Keratinocyte (primary cell): ENCODE measurements around the gene LYZL4. TPM values are rescaled to one million over a fixed set of nuclear protein-coding genes. Genes with fewer than 3 reads are reported as not detected.

Experiments
- DNase-seq: peaks from one replicate; pipeline ENCODE4 v3.0.0-alpha.2; 2011; ENCODE audit warnings: low read depth, missing footprints, low spot score
- FAIRE-seq: peaks from 2 replicates; lab custom pipeline; 2011; peaks lifted over from hg19 to GRCh38; lab: Jason Lieb, UNC
- H2AFZ ChIP-seq: 2 replicates; pipeline ENCODE4 v1.6.0; 2012; ENCODE audit warnings: low read length, control low read depth, inconsistent platforms; ENCODE audit not compliant: control insufficient read depth
- H3K27ac ChIP-seq: 2 replicates; pipeline ENCODE4 v1.5.1; 2011; ENCODE audit warnings: low read length; ENCODE audit not compliant: control insufficient read depth, insufficient read depth
- H3K27me3 ChIP-seq: 3 replicates; pipeline ENCODE4 v1.6.0; 2011; ENCODE audit warnings: low read length; ENCODE audit not compliant: control insufficient read depth, insufficient read depth; ENCODE audit errors: extremely low read depth
- H3K36me3 ChIP-seq, 2 experiments: 2 replicates in 1 of 2; 3 replicates in 1 of 2; pipeline ENCODE4 v1.5.1; 2011; ENCODE audit warnings: low read length in 2 of 2, mild to moderate bottlenecking in 1 of 2; ENCODE audit not compliant: control insufficient read depth in 2 of 2, insufficient read depth in 2 of 2; ENCODE audit errors: extremely low read depth in 1 of 2
- H3K4me1 ChIP-seq: 3 replicates; pipeline ENCODE4 v1.5.1; 2011; ENCODE audit warnings: low read length; ENCODE audit not compliant: control insufficient read depth, insufficient read depth; ENCODE audit errors: extremely low read depth
- H3K4me2 ChIP-seq: 3 replicates; pipeline ENCODE4 v1.6.0; 2011; ENCODE audit warnings: low read depth, low read length; ENCODE audit not compliant: control insufficient read depth, insufficient read depth; ENCODE audit errors: extremely low read depth
- H3K4me3 ChIP-seq, 3 experiments: fragments of 200-600 bp in 1 of 3; sonication (generic) in 1 of 3; 2 replicates in 2 of 3; 3 replicates in 1 of 3; pipeline ENCODE4 v1.5.1; 2011 to 2016; ENCODE audit warnings: low read length in 3 of 3, mild to moderate bottlenecking in 3 of 3, control low read depth in 2 of 3, inconsistent platforms in 1 of 3, low read depth in 1 of 3, mixed read lengths in 1 of 3, mixed run types in 1 of 3, moderate library complexity in 1 of 3; ENCODE audit not compliant: control insufficient read depth in 2 of 3, insufficient read depth in 2 of 3; ENCODE audit errors: extremely low read depth in 1 of 3
- H3K79me2 ChIP-seq: 2 replicates; pipeline ENCODE4 v1.6.0; 2012; ENCODE audit warnings: low read length; ENCODE audit not compliant: control insufficient read depth, insufficient read depth
- H3K9ac ChIP-seq: 3 replicates; pipeline ENCODE4 v1.6.0; 2011; ENCODE audit warnings: low read length; ENCODE audit not compliant: control insufficient read depth, insufficient read depth; ENCODE audit errors: extremely low read depth
- H3K9me1 ChIP-seq: 3 replicates; pipeline ENCODE4 v1.6.0; 2011; ENCODE audit warnings: low read length; ENCODE audit not compliant: control insufficient read depth, insufficient read depth; ENCODE audit errors: extremely low read depth
- H3K9me3 ChIP-seq: 2 replicates; pipeline ENCODE4 v1.5.1; 2012; ENCODE audit warnings: low read depth, low read length; ENCODE audit not compliant: control insufficient read depth
- H4K20me1 ChIP-seq: 3 replicates; pipeline ENCODE4 v1.6.0; 2011; ENCODE audit warnings: low read length; ENCODE audit not compliant: control insufficient read depth, insufficient read depth; ENCODE audit errors: extremely low read depth
- EZH2 ChIP-seq: IDR thresholded peaks from one replicate; pipeline ENCODE4 v1.6.1; 2012; ENCODE audit warnings: inconsistent platforms, mild to moderate bottlenecking, low read length, moderate library complexity
- dilution Hi-C: fragments of 300-500 bp; cut with MboI; formaldehyde crosslinking; loops from one replicate; pipeline ENCODE4 v1.7.0; 2020; ENCODE audit warnings: low sequenced_read_pairs; ENCODE audit not compliant: extremely low pct_ligation_motif_present
- polyA plus RNA-seq, 5 experiments: library from polyadenylated mRNA; depleted of rRNA in 3 of 5; stranded (reverse) in 3 of 5; stranded (forward) in 1 of 5; unstranded in 1 of 5; fragments of >200 nt; gene quantifications; 1 replicate in 1 of 5; 2 replicates in 3 of 5; 3 replicates in 1 of 5; pipeline versions ENCODE4 v1.2.1 to v1.2.3, GENCODE V29; 2011 to 2012; ENCODE audit warnings: missing spikeins in 2 of 5, low read depth in 1 of 5, low replicate concordance in 1 of 5
- TF ChIP-seq, protein P1 (sequence below), 3 experiments: IDR thresholded peaks in 1 of 3; conservative IDR thresholded peaks in 1 of 3; optimal IDR thresholded peaks in 1 of 3; 2 replicates in 2 of 3; 3 replicates in 1 of 3; pipeline versions ENCODE3 to v1.5.1; 2011; ENCODE audit warnings: low read length in 3 of 3, mild to moderate bottlenecking in 3 of 3, moderate library complexity in 2 of 3, control low read depth in 1 of 3, inconsistent platforms in 1 of 3; ENCODE audit not compliant: insufficient read depth in 2 of 3; ENCODE audit errors: extremely low read depth in 1 of 3

Gene LYZL4
- polyA plus RNA-seq, 1 donor (not counting 4 experiments of a cell fraction or from before 2014, with no cell fraction given): not detected

GRCh38 chr3:42368861-42369260 lies 41.5 kb downstream of the LYZL4 start:
- H3K9ac ChIP-seq: no peak overlapping the region
- peaks cover 24% of the 10 kb centered on the region for H3K27me3 ChIP-seq
- TF ChIP-seq, protein P1, sequence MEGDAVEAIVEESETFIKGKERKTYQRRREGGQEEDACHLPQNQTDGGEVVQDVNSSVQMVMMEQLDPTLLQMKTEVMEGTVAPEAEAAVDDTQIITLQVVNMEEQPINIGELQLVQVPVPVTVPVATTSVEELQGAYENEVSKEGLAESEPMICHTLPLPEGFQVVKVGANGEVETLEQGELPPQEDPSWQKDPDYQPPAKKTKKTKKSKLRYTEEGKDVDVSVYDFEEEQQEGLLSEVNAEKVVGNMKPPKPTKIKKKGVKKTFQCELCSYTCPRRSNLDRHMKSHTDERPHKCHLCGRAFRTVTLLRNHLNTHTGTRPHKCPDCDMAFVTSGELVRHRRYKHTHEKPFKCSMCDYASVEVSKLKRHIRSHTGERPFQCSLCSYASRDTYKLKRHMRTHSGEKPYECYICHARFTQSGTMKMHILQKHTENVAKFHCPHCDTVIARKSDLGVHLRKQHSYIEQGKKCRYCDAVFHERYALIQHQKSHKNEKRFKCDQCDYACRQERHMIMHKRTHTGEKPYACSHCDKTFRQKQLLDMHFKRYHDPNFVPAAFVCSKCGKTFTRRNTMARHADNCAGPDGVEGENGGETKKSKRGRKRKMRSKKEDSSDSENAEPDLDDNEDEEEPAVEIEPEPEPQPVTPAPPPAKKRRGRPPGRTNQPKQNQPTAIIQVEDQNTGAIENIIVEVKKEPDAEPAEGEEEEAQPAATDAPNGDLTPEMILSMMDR (optimal IDR thresholded peaks at IDR 0.05 in 1 of 3, IDR thresholded peaks at IDR 0.05 in 1 of 3, conservative IDR thresholded peaks at IDR 0.05 in 1 of 3; ENCODE audit: extremely low read depth in 1 of 3, insufficient read depth in 2 of 3, low read length in 3 of 3): no peak
- TF ChIP-seq EZH2: no peak
- H3K4me3 ChIP-seq: no peak overlapping the region
- no peak for FAIRE-seq
- dilution Hi-C loops: loop anchor here (25.0 kb wide), 1 partner anchor 107 kb away; the partner anchor contains the start of gene CCK
- no peak overlapping the region for H2AFZ ChIP-seq
- no peak for DNase-seq
- H3K4me1 ChIP-seq: no peaks in the 10 kb centered on the region
- no peak overlapping the region for H3K4me2 ChIP-seq
- no peaks in the 10 kb centered on the region for H3K79me2 ChIP-seq
- H3K36me3 ChIP-seq: no peaks in the 10 kb centered on the region
- no peaks in the 10 kb centered on the region for H4K20me1 ChIP-seq
- H3K9me1 ChIP-seq: no peaks in the 10 kb centered on the region
- no peak overlapping the region for H3K27ac ChIP-seq
- H3K9me3 ChIP-seq: no peaks in the 10 kb centered on the region

- Histone ChIP-seq H3K27ac (no peak overlapping the region), H3K9ac (no peak overlapping the region), H3K27me3 (peaks cover 17% of the 10 kb centered on the region), H2AFZ (no peak overlapping the region), H3K4me1 (no peaks in the 10 kb centered on the region), H3K79me2 (no peaks in the 10 kb centered on the region), H3K9me1 (no peaks in the 10 kb centered on the region), H3K4me2 (no peak overlapping the region), H3K9me3 (no peaks in the 10 kb centered on the region), H4K20me1 (no peaks in the 10 kb centered on the region), H3K36me3 (no peaks in the 10 kb centered on the region), H3K4me3 (no peak overlapping the region)
- DNase-seq (no peak), FAIRE-seq (no peak)
- dilution Hi-C loops: loop anchor here (25.0 kb wide), 1 partner anchor 106 kb away; the partner anchor contains the start of gene CCK
- no peak for TF ChIP-seq EZH2
- TF ChIP-seq, protein P1 (optimal IDR thresholded peaks at IDR 0.05 in 1 of 3, IDR thresholded peaks at IDR 0.05 in 1 of 3, conservative IDR thresholded peaks at IDR 0.05 in 1 of 3; ENCODE audit: extremely low read depth in 1 of 3, insufficient read depth in 2 of 3, low read length in 3 of 3): no peak
These were observed 42.5 kb downstream of the LYZL4 start for GRCh38 chr3:42367903-42368302.
